Smooth muscle cell (in vitro differentiated cells): ENCODE data around the gene FKBP5. TPM values are rescaled to one million over a fixed set of nuclear protein-coding genes. Genes with fewer than 3 reads are reported as not detected.
A peak's percentile ranks its signal among the peaks of the same experiment; 100 is the strongest.

Experiments used
- DNase-seq: peaks from one replicate; lab custom pipeline; 2025; ENCODE audit not compliant: unreplicated experiment; lab: John Stamatoyannopoulos, UW
- H2AFZ ChIP-seq: fragments of 200-600 bp; sonication (generic); 2 replicates; pipeline ENCODE4 v1.6.0; 2016; ENCODE audit warnings: antibody characterized with exemption, low read depth, mild to moderate bottlenecking
- H3F3A ChIP-seq: fragments of 200-600 bp; sonication (generic); 2 replicates; pipeline ENCODE4 v1.6.0; 2017; ENCODE audit warnings: antibody characterized with exemption, low read depth
- H3K27ac ChIP-seq: fragments of 200-600 bp; sonication (generic); 2 replicates; pipeline ENCODE4 v1.5.1; 2016; ENCODE audit warnings: low read depth, mild to moderate bottlenecking
- H3K27me3 ChIP-seq: fragments of 200-600 bp; sonication (generic); 2 replicates; pipeline ENCODE4 v1.6.1; 2016; ENCODE audit warnings: low read depth, mild to moderate bottlenecking
- H3K36me3 ChIP-seq: fragments of 200-600 bp; sonication (generic); 2 replicates; pipeline ENCODE4 v1.5.1; 2016; ENCODE audit warnings: low read depth
- H3K4me1 ChIP-seq: fragments of 200-600 bp; sonication (generic); 2 replicates; pipeline ENCODE4 v1.5.1; 2016; ENCODE audit warnings: low read depth
- H3K4me2 ChIP-seq: fragments of 200-600 bp; sonication (generic); 2 replicates; pipeline ENCODE4 v1.6.0; 2016; ENCODE audit warnings: mild to moderate bottlenecking
- H3K4me3 ChIP-seq: fragments of 200-600 bp; sonication (generic); 2 replicates; pipeline ENCODE4 v1.5.1; 2016; ENCODE audit warnings: mild to moderate bottlenecking
- H3K79me2 ChIP-seq: fragments of 200-600 bp; sonication (generic); 2 replicates; pipeline ENCODE4 v1.6.0; 2016; ENCODE audit warnings: low read depth, mild to moderate bottlenecking
- H3K9ac ChIP-seq: fragments of 200-600 bp; sonication (generic); 2 replicates; pipeline ENCODE4 v1.6.0; 2016; ENCODE audit warnings: low read depth
- H3K9me3 ChIP-seq: fragments of 200-600 bp; sonication (generic); replicated peaks from 2 replicates; pipeline ENCODE4 v1.5.1; 2016; ENCODE audit warnings: low read depth
- H4K20me1 ChIP-seq: fragments of 200-600 bp; sonication (generic); 2 replicates; pipeline ENCODE4 v1.6.0; 2016; ENCODE audit warnings: low read depth
- CTCF ChIP-seq: fragments of 200-600 bp; sonication (generic); IDR thresholded peaks from 2 replicates; pipeline ENCODE4 v1.5.1; 2017; ENCODE audit warnings: borderline replicate concordance, mild to moderate bottlenecking, antibody characterized with exemption; ENCODE audit not compliant: insufficient read depth, poor library complexity, severe bottlenecking
- WGBS: methylation state at CpG from one replicate; pipeline ENCODE4 v1.1.7; 2016; ENCODE audit warnings: low lambda C conversion rate; 5-methylcytosine and 5-hydroxymethylcytosine counted together
- polyA plus RNA-seq: library from polyadenylated mRNA; unstranded; fragments of >200 nt; fragmentation: Nextera tagmentation; extraction: Ambion mirVana; gene quantifications from 2 replicates; pipeline ENCODE4 v1.2.1, GENCODE V29; 2016
- total RNA-seq: library from RNA; depleted of rRNA; stranded (reverse); fragments of >200 nt; gene quantifications from 2 replicates; pipeline ENCODE4 v1.2.3, GENCODE V29; 2014

FKBP5 gene
- total and polyA plus RNA-seq, 2 experiments from 2014 or later: 0.85 to 3.8 TPM

- Histone ChIP-seq H3K9ac (no peak overlapping the region), H3K4me2 (no peak overlapping the region), H3K27me3 (no peaks in the 10 kb centered on the region), H4K20me1 (no peaks in the 10 kb centered on the region), H3K4me1 (peaks cover 8% of the 10 kb centered on the region), H3K27ac (no peak overlapping the region), H3K79me2 (no peaks in the 10 kb centered on the region), H3K9me3 (no peaks in the 10 kb centered on the region), H3F3A (no peaks in the 10 kb centered on the region), H2AFZ (no peak overlapping the region), H3K36me3 (no peaks in the 10 kb centered on the region), H3K4me3 (no peak overlapping the region)
- DNase-seq: no peak
- WGBS: 88% methylated on average over 5 of the region's 5 CpGs
- no peak for TF ChIP-seq CTCF
Observed at GRCh38 chr6:35569011-35569461, 119.7 kb downstream of the FKBP5 start.

GRCh38 chr6:35566794-35567193 is 121.9 kb downstream of the FKBP5 start:
- Histone ChIP-seq H3K9ac (peak overlapping the region; percentile 9), H3K27me3 (no peaks in the 10 kb centered on the region), H3F3A (no peaks in the 10 kb centered on the region), H3K36me3 (no peaks in the 10 kb centered on the region), H3K79me2 (no peaks in the 10 kb centered on the region), H3K9me3 (no peaks in the 10 kb centered on the region), H3K4me3 (peak overlapping the region; percentile 26), H3K4me2 (peak overlapping the region; percentile 25), H4K20me1 (no peaks in the 10 kb centered on the region), H3K27ac (no peak overlapping the region), H3K4me1 (peaks cover 8% of the 10 kb centered on the region), H2AFZ (peak overlapping the region; percentile 62)
- no peak for TF ChIP-seq CTCF
- WGBS: 32% methylated on average over 8 of the region's 8 CpGs
- no peak for DNase-seq

- Histone ChIP-seq H4K20me1 (no peaks in the 10 kb centered on the region), H3K79me2 (no peaks in the 10 kb centered on the region), H2AFZ (peak overlapping the region; percentile 51), H3K9ac (no peak overlapping the region), H3K27ac (no peak overlapping the region), H3K4me1 (peaks cover 8% of the 10 kb centered on the region), H3F3A (no peaks in the 10 kb centered on the region), H3K4me2 (peak overlapping the region; percentile 80), H3K27me3 (no peaks in the 10 kb centered on the region), H3K9me3 (no peaks in the 10 kb centered on the region), H3K4me3 (peak overlapping the region; percentile 26), H3K36me3 (no peaks in the 10 kb centered on the region)
- TF ChIP-seq CTCF: no peak
- DNase-seq: no peak
Observed at GRCh38 chr6:35564733-35565132, 124.0 kb downstream of the FKBP5 start.

GRCh38 chr6:35562060-35562459 is 126.7 kb downstream of the FKBP5 start:
- H3K4me2 ChIP-seq: no peak overlapping the region
- no peaks in the 10 kb centered on the region for H3K27me3 ChIP-seq
- WGBS: 54% methylated on average over 11 of the region's 11 CpGs
- H3K9ac ChIP-seq: no peak overlapping the region
- no peak for DNase-seq
- no peaks in the 10 kb centered on the region for H3K9me3 ChIP-seq
- H3K4me3 ChIP-seq: no peak overlapping the region
- no peaks in the 10 kb centered on the region for H3K79me2 ChIP-seq
- H3K27ac ChIP-seq: no peak overlapping the region
- H3K4me1 ChIP-seq: peaks cover 1% of the 10 kb centered on the region
- no peaks in the 10 kb centered on the region for H4K20me1 ChIP-seq
- no peaks in the 10 kb centered on the region for H3K36me3 ChIP-seq
- no peaks in the 10 kb centered on the region for H3F3A ChIP-seq
- H2AFZ ChIP-seq: no peak overlapping the region
- TF ChIP-seq CTCF: no peak
